T-helper 1 cell treated with Interleukin-12 subunit alpha and Interleukin-12 subunit beta and Interleukin-4 antibody, amounts not matched to agents 30 μg/mL and 1 μg/mL, for 36 hours (primary cell): ENCODE results near the gene CFAP20DC.
"Not testable (repeated sequence)": the region's sequence is repeated elsewhere in the genome, so short reads cannot be mapped to it uniquely, and the experiment has no call there.

Experiments used
- H3K27ac Mint-ChIP-seq: one replicate; pipeline ENCODE4 v1.8.0; 2021; ENCODE audit warnings: mild to moderate bottlenecking, mixed read lengths
- H3K27me3 Mint-ChIP-seq: one replicate; pipeline ENCODE4 v1.8.0; 2021; ENCODE audit warnings: low read depth, mixed read lengths
- H3K36me3 Mint-ChIP-seq: one replicate; pipeline ENCODE4 v1.8.0; 2021; ENCODE audit warnings: low read depth, mixed read lengths
- H3K4me1 Mint-ChIP-seq: one replicate; pipeline ENCODE4 v1.8.0; 2021; ENCODE audit warnings: low read depth, mixed read lengths
- H3K4me3 Mint-ChIP-seq: one replicate; pipeline ENCODE4 v1.8.0; 2021; ENCODE audit warnings: mild to moderate bottlenecking, moderate library complexity, mixed read lengths
- H3K9me3 Mint-ChIP-seq: one replicate; pipeline ENCODE4 v1.8.0; 2021; ENCODE audit warnings: mixed read lengths

CFAP20DC gene

GRCh38 chr3:58848826-58849225, 201.0 kb downstream of the CFAP20DC start:
- Mint-ChIP-seq H3K27ac (no peak overlapping the region), H3K9me3 (no peaks in the 10 kb centered on the region), H3K27me3 (no peaks in the 10 kb centered on the region), H3K36me3 (no peaks in the 10 kb centered on the region), H3K4me1 (no peaks in the 10 kb centered on the region), H3K4me3 (no peak overlapping the region)

DNA sequence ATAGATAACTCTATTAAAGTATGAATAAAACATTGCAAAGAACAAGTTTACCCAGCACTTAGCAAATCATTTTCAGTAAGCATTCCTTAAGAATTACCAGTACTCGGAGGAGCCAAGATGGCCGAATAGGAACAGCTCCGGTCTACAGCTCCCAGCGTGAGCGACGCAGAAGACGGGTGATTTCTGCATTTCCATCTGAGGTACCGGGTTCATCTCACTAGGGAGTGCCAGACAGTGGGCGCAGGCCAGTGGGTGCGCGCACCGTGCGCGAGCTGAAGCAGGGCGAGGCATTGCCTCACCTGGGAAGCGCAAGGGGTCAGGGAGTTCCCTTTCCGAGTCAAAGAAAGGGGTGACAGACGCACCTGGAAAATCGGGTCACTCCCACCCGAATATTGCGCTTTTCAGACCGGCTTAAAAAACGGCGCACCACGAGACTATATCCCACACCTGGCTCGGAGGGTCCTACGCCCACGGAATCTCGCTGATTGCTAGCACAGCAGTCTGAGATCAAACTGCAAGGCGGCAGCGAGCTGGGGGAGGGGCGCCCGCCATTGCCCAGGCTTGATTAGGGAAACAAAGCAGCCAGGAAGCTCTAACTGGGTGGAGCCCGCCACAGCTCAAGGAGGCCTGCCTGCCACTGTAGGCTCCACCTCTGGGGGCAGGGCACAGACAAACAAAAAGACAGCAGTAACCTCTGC, 207.6 kb downstream of the CFAP20DC start:
- not testable (repeated sequence) for H3K9me3 Mint-ChIP-seq, H3K4me3 Mint-ChIP-seq, H3K27me3 Mint-ChIP-seq, H3K36me3 Mint-ChIP-seq, H3K27ac Mint-ChIP-seq, H3K4me1 Mint-ChIP-seq

- Mint-ChIP-seq H3K27me3 (peaks cover 11% of the 10 kb centered on the region), H3K9me3 (no peaks in the 10 kb centered on the region), H3K4me1 (no peaks in the 10 kb centered on the region), H3K4me3 (no peak overlapping the region), H3K27ac (no peak overlapping the region), H3K36me3 (no peaks in the 10 kb centered on the region)
Observed at GRCh38 chr3:58840949-58841348, 208.9 kb downstream of the CFAP20DC start.

DNA sequence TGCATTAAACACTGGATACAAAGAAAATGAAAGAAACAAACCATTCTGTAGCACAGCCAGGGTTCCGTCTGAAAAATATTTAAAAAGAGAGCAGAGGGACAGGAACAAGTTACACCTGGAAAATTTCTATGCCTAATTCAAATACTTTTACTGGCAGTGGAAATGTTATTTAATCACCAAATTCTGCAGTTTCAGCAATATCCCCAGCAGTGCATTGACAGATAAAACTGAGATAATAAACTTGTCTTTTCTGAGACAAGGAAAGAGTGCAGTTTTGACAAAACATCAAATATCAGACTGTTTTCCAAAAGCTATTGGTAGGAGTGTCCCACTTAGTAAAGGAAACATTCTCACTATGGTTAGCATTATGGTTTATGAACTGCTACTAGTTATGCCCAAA, 209.9 kb downstream of the CFAP20DC start:
- Mint-ChIP-seq H3K4me1 (no peaks in the 10 kb centered on the region), H3K27ac (no peak overlapping the region), H3K36me3 (no peaks in the 10 kb centered on the region), H3K27me3 (peaks cover 11% of the 10 kb centered on the region), H3K9me3 (no peaks in the 10 kb centered on the region), H3K4me3 (no peak overlapping the region)

- Mint-ChIP-seq H3K27me3 (peaks cover 11% of the 10 kb centered on the region), H3K9me3 (no peaks in the 10 kb centered on the region), H3K4me3 (no peak overlapping the region), H3K4me1 (no peaks in the 10 kb centered on the region), H3K27ac (no peak overlapping the region), H3K36me3 (no peaks in the 10 kb centered on the region)
Observed at GRCh38 chr3:58839187-58839586, 210.6 kb downstream of the CFAP20DC start.

DNA sequence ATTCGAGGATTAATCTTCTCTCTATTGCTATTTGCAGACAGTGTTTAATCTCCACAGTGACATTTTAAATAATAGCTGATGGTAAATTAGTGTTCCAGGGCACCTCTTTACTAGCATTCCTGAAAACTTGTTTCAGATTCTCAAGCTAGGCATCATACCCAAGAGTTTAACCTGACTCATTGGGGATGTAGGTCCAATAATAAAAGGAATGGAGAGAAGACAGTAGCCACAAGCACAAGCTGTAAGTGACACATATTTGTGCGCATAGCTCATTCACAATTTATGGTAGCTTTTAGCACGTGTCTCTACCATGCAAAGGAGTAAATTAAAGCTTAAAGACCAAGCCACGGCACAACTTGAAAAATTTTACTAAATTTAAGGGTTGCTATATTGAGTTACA, 212.0 kb downstream of the CFAP20DC start:
- H3K27ac Mint-ChIP-seq: no peak overlapping the region
- H3K27me3 Mint-ChIP-seq: peaks cover 11% of the 10 kb centered on the region
- H3K9me3 Mint-ChIP-seq: no peaks in the 10 kb centered on the region
- no peak overlapping the region for H3K4me3 Mint-ChIP-seq
- no peaks in the 10 kb centered on the region for H3K36me3 Mint-ChIP-seq
- no peaks in the 10 kb centered on the region for H3K4me1 Mint-ChIP-seq

DNA sequence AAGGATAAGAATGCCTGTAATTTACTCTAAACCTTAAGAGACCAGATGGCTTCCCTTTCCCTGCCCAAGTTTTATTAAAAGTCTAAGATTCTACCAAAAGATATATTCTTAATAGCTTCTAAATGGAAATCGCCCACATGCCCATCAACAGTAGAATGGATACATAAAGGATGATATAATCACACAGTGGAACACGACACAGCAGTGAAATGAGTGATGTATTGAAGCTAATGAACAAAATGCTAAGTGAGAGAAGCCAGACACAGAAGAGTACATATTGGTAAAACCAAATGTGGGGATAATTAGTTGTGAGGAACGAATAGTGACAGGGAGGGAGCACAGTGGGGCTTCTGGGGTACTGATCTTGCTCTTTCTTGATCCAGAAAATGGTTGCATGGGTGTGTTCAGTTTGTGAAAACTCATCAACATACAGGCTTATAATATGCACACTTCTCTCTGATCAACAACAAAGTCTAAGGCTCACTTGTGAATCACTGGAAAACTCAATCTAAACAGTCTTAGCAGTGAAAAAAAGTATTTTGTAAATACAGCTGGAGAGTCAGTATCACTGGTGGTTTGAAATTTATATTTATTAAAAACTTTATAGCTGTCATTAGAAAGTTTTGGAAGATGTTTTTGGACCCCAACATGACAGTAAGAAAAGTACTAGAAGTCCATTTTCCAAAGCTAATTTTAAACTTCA, 212.5 kb downstream of the CFAP20DC start:
- H3K4me1 Mint-ChIP-seq: no peaks in the 10 kb centered on the region
- H3K4me3 Mint-ChIP-seq: no peak overlapping the region
- no peak overlapping the region for H3K27ac Mint-ChIP-seq
- no peaks in the 10 kb centered on the region for H3K36me3 Mint-ChIP-seq
- H3K9me3 Mint-ChIP-seq: no peaks in the 10 kb centered on the region
- H3K27me3 Mint-ChIP-seq: peaks cover 11% of the 10 kb centered on the region

DNA sequence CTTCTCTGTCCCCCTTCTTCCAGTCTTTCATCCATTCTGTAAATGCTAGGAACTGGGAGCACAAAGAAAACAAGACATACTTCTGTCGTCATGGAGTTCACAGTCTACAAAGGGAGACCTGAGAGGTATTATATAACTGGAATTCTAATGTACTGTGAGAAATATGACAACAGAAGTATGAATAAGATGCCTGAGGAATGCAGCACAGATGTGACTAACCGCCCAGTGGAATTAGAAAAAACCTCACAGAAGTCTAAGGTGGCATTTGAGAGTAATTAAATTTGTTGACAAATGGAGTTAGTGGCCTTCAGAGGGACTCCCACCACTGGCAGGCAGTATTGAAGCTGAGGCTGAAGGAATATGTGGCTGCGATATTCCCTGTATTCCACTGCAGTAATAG, 214.7 kb downstream of the CFAP20DC start:
- no peaks in the 10 kb centered on the region for H3K4me1 Mint-ChIP-seq
- no peaks in the 10 kb centered on the region for H3K9me3 Mint-ChIP-seq
- no peak overlapping the region for H3K27ac Mint-ChIP-seq
- H3K4me3 Mint-ChIP-seq: no peak overlapping the region
- peaks cover 8% of the 10 kb centered on the region for H3K27me3 Mint-ChIP-seq
- H3K36me3 Mint-ChIP-seq: no peaks in the 10 kb centered on the region

- no peaks in the 10 kb centered on the region for H3K9me3 Mint-ChIP-seq
- H3K36me3 Mint-ChIP-seq: no peaks in the 10 kb centered on the region
- H3K4me3 Mint-ChIP-seq: no peak overlapping the region
- peaks cover 8% of the 10 kb centered on the region for H3K27me3 Mint-ChIP-seq
- no peaks in the 10 kb centered on the region for H3K4me1 Mint-ChIP-seq
- H3K27ac Mint-ChIP-seq: no peak overlapping the region
Observed at GRCh38 chr3:58833491-58833890, 216.3 kb downstream of the CFAP20DC start.

DNA sequence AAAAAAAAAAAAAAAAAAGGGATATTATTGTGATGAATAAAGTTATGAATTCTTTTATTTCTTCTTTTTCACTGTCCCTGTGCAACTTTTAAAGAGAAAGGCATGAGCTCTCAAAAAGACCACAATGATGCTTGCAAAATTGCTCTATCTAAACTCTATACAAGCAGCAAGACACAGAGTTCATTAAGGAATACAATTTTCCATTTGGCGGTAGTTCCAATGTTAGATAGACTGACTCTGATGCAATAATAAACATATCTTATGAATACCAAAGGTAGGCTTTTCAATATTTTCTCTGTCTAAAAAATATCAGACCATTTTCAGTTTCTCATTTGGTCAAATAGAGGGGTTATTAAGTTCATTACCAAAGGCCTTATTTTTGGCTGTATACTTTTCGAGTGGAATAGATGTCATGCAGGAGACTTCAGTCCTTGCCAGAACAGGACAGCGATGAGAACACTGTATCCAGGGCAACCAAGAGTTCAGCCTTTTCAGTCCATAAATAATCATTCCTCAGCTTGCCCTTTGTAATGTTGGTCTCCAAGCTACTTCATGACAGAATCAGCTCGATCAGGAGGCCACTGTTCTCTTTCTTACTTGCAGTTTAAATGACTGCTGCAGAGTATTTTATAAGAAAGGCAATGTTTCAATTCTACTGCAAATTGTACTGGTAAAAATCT, 220.4 kb downstream of the CFAP20DC start:
- H3K4me3 Mint-ChIP-seq: no peak overlapping the region
- H3K9me3 Mint-ChIP-seq: no peaks in the 10 kb centered on the region
- H3K36me3 Mint-ChIP-seq: no peaks in the 10 kb centered on the region
- no peak overlapping the region for H3K27ac Mint-ChIP-seq
- no peaks in the 10 kb centered on the region for H3K4me1 Mint-ChIP-seq
- no peaks in the 10 kb centered on the region for H3K27me3 Mint-ChIP-seq

DNA sequence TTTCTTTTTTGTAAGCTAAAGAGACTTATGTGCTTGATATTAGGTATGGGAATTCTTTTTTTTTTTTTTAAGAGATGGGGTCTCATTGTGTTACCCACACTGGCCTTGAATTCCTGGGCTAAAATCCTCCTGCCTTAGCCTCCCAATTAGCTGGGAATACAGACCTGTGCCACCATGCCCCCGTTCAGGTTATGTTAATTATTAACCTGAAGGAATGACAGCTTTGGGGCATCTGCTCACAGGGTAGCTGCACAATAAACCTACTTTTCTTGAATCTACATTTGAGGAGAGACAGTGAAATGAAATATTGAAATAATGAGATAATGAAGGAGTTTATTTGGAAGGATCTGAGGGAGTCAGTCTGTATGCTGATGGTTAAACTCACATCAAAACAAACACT, 225.0 kb downstream of the CFAP20DC start:
- no peaks in the 10 kb centered on the region for H3K27me3 Mint-ChIP-seq
- H3K9me3 Mint-ChIP-seq: no peaks in the 10 kb centered on the region
- H3K4me1 Mint-ChIP-seq: no peaks in the 10 kb centered on the region
- H3K4me3 Mint-ChIP-seq: no peak overlapping the region
- no peaks in the 10 kb centered on the region for H3K36me3 Mint-ChIP-seq
- no peak overlapping the region for H3K27ac Mint-ChIP-seq

DNA sequence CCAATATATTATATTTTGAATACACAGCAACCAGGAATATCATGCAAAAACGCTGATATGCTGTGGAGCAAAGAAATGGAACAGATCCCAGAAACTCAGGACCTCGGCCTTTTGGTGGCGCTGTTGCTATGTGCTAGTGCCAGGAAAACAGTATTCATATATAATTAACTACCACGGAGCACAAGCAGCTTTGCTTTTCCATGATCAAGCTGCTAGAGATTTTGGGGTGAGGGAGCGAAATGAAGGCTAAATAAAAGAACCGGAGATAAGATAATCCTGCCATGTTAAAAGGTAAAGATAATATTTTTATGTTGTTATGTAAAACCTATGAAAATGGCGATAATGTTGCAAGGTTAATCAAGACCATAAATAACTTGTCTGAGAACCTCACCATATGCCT, 225.5 kb downstream of the CFAP20DC start:
- Mint-ChIP-seq H3K27ac (no peak overlapping the region), H3K27me3 (no peaks in the 10 kb centered on the region), H3K9me3 (no peaks in the 10 kb centered on the region), H3K4me3 (no peak overlapping the region), H3K36me3 (no peaks in the 10 kb centered on the region), H3K4me1 (no peaks in the 10 kb centered on the region)

- not testable (repeated sequence) for H3K36me3 Mint-ChIP-seq, H3K27ac Mint-ChIP-seq, H3K9me3 Mint-ChIP-seq, H3K27me3 Mint-ChIP-seq, H3K4me3 Mint-ChIP-seq, H3K4me1 Mint-ChIP-seq
Observed at GRCh38 chr3:58806551-58807244, 243.1 kb downstream of the CFAP20DC start.

- no peaks in the 10 kb centered on the region for H3K4me1 Mint-ChIP-seq
- no peak overlapping the region for H3K27ac Mint-ChIP-seq
- H3K36me3 Mint-ChIP-seq: no peaks in the 10 kb centered on the region
- no peak overlapping the region for H3K4me3 Mint-ChIP-seq
- H3K9me3 Mint-ChIP-seq: no peaks in the 10 kb centered on the region
- no peaks in the 10 kb centered on the region for H3K27me3 Mint-ChIP-seq
Observed at GRCh38 chr3:58804914-58805313, 244.9 kb downstream of the CFAP20DC start.

GRCh38 chr3:58801541-58801940, 248.3 kb downstream of the CFAP20DC start:
- no peaks in the 10 kb centered on the region for H3K9me3 Mint-ChIP-seq
- no peaks in the 10 kb centered on the region for H3K27me3 Mint-ChIP-seq
- no peak overlapping the region for H3K27ac Mint-ChIP-seq
- no peak overlapping the region for H3K4me3 Mint-ChIP-seq
- no peaks in the 10 kb centered on the region for H3K36me3 Mint-ChIP-seq
- H3K4me1 Mint-ChIP-seq: peaks cover 6% of the 10 kb centered on the region
